GM21786 (cell line): ENCODE results near the gene DAO.

Experiments used
- ATAC-seq: cut with Tn5 transposase; IDR thresholded peaks from one replicate; pipeline ENCODE4 v1.9.1; 2021; ENCODE audit not compliant: unreplicated experiment

DAO gene

GRCh38 chr12:108916336-108916735, 36.4 kb downstream of the DAO start:
- ATAC-seq = no peak

- ATAC-seq = no peak
Measured at GRCh38 chr12:108918206-108918605, 38.3 kb downstream of the DAO start.

GRCh38 chr12:108918960-108919642, 39.2 kb downstream of the DAO start:
- ATAC-seq = no peak

DNA sequence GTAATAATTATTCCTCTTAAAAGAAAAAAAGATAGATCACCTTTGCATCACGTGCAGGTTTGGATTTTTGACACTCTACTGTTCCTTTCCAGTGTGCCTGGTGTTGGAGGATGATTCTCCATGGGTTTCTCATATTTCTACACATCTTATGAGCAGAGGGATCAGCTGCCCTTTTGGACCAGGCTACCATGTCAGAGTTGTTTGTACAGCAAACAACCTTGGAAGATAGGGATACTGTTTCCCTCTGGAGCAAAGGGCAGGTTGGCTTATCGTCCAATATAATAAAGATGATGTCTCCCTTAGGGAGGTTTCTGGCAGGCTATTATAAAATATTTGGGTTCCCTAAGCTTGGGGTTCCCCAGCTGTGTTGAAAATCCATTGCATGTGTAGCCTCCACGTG, 42.1 kb downstream of the DAO start:
- no peak for ATAC-seq

DNA sequence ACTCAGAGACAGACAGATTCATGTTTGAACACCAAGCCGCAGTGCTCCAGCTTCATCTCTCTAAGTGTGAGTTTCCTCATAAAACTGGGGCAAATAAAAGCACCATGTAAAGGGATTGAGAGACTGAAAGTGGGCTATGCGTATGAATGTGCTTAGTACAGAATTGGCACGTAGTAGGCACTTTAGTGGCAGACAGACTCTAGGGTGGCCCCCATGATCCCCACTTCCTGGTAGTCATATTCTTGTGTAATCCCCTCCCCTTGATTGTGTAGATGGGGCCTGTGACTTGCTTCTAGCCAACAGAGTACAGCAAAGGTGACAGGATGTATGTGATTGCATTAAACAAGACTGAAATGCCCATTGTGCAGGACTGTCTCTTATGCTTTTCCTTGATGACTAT, 43.0 kb downstream of the DAO start:
- ATAC-seq = no peak

- no peak for ATAC-seq
Measured at GRCh38 chr12:108928695-108929094, 48.8 kb downstream of the DAO start.

- ATAC-seq = peak; percentile 72
Measured at GRCh38 chr12:108930155-108930554, 50.3 kb downstream of the DAO start.

DNA sequence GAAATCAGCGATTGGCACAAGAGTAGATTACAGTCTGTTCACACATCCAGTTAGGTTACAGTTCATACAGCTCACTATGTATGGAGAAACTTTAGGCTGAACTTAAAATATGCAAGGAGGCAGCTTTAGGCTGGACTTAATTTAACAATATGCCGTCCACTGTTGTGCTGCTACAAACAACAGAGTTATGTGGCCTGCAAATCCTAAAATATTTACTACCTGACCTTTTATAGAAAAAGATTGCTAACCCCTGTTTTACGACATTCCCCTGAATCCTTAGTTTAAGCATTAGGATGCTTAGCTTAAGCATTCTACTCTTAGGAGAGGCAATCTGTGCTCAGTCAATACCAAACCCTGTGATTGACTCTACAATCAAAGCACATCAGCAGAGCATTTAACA, 50.9 kb downstream of the DAO start:
- ATAC-seq = no peak

DNA sequence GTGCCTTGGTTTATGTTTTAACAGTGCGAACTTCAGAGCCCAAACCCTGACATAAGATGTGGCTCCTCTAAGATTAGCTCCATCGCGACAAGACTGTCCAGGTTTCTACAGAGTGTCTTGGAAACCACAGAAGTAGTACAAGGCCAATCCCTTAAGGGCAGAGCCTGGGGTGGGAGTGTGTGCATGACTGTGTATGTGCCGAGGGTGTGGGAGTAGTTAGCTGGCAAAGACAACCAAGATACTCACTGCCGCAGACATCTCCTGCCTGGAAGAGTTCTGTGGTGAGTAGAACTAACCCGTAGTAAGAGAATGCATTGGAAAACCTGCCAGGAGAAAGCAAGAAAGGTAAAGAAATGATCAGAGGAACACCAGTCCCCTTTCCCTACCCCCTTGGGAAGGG, 54.1 kb downstream of the DAO start:
- no peak for ATAC-seq

DNA sequence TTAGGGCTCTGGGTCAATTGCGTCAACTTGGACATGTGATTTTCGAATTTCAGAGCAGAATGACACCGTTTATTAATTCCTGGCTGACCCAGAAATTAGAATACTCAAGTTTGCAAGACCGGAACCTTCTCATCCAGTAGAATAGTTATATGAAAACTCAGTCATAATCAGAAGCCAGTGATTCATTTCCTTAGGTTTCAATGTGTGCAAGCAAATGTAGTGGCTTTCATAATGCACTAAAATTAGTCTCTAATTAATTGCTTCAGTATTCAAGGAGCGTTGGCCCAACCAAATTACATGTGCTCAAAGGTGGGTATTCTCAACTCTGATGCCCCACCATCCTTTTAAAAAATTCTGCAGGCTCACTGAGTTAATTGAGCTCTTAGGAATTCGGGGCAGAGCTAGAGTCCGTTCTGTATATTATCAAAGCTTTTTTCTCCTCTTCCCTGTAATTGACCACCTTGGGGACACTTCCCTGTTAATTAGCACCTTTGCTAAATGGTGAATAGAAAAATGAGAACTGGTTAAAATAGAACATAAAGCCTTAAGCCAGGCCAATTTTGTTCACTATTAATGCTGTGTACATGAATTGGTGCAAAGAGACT, 55.4 kb downstream of the DAO start:
- no peak for ATAC-seq

DNA sequence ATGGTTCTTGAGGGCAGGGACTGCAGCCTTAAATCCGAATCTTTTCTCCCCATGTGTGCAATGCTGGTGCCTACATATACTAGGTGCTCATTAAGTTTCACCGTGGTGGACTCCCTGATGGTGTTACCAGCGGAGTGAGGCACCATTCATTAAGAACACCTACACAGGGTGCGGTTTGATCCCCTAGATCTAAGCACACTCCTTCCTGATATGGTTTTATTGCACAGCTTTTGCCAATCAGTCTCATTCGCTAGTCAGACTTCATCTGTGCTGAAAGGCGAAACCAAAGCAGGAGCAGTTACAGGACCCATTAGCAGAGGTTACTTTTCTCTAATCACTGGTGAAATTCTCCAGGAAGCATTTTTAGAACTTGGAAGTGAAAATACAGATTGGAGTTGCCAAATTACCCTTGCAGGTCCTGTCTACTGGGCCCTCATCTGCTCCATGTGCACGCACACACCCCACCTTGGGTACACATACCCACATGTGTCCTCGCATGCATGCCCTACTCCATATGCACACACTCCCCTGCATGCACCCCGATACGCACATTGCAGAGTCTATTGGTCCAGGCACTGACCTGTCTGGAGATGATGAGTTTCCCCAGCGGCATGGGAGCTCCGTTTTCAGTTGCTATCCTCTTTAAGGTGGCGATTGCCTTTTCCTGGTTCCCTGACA, 58.5 kb downstream of the DAO start:
- no peak for ATAC-seq

DNA sequence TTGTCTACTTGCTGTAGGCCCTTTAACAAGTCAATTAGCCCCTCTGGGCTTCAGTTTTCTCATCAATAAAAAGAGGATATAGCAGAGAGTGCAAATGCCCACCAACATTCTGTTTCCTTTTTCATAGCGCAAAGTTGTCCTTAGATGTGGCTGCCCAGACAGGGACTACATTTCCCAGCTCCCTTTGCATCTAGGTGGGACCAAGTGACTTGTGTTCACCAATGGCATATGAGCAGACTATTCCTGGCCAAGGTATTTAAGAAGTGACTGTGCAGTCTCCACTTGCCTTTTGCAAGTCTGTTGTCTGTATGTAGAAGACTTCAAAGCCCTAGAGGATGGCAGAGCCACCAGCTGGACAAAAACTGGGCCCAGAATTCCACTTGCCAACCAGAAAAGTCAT, 59.7 kb downstream of the DAO start:
- ATAC-seq = no peak

- ATAC-seq = no peak
Measured at GRCh38 chr12:108940138-108940537, 60.2 kb downstream of the DAO start.

DNA sequence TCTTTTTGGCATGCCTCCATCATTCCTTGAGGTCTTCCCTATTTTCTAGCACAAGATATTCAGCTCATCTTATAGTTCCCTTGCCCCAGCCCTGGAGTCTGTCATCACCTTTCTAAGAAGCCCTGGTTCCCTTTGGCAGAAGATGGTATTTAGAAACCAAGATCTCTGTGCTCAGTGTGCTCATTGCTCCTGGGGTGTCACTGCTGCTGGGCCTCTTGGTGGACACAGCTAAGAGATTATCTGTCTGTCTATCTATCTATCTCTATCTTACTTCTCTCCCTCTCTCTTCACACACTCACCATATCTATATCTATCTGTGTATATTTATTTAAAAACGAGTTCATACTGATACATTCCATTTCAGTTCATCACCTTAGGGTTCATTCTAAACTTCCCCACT, 67.2 kb downstream of the DAO start:
- ATAC-seq = no peak

DNA sequence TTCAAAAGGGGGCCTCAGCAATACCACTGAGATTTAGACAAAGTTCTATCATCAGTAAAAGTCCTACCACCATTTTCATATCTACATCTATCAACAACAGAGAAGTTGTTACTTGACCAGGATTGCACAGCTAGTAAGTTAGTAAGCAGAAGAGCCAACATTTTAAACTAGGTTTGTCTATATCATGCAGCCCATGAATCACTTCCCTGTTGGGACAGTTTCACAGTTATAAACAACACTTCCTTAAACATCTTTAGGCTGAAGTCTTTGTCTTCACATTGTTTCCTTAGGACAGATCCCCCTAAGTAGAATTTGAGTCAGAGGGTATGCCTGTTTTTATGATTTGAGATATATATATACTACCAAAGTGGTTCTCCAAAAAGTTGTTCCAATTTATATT, 68.5 kb downstream of the DAO start:
- no peak for ATAC-seq

DNA sequence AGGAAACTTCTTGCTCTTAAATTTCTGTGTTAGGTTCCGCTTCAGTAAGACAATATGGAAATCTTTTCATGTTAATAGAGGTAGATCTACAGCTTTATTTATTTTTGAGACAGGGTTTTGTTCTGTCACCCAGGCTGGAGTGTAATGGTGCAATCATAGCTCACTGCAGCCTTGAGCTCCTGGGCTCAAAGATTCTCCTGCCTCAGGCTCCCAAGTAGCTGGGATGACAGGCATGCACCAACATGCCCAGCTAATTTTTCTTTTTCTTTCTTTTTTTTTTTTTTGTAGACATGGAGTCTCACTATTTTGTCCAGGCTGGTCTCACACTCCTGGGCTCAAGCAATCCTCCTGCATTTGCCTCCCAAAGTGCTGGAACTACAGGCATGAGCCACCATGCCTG, 70.1 kb downstream of the DAO start:
- no peak for ATAC-seq
